Lower leg skin (tissue), 3 donors: ENCODE measurements around the gene RGS9.

ENCODE experiments used
- POLR2A ChIP-seq, 2 donors: fragments of 450-650 bp; IDR thresholded peaks; one replicate each; pipeline ENCODE4 v1.6.1; 2016 to 2017; ENCODE audit warnings: antibody characterized with exemption in 2 of 2, mild to moderate bottlenecking in 1 of 2, moderate library complexity in 1 of 2
- TF ChIP-seq, protein P1 (sequence below), 3 donors: fragments of 450-650 bp; IDR thresholded peaks; one replicate each; pipeline ENCODE4 v1.5.1; 2016; ENCODE audit warnings: antibody characterized with exemption in 3 of 3, mild to moderate bottlenecking in 3 of 3, moderate library complexity in 2 of 3

DNA sequence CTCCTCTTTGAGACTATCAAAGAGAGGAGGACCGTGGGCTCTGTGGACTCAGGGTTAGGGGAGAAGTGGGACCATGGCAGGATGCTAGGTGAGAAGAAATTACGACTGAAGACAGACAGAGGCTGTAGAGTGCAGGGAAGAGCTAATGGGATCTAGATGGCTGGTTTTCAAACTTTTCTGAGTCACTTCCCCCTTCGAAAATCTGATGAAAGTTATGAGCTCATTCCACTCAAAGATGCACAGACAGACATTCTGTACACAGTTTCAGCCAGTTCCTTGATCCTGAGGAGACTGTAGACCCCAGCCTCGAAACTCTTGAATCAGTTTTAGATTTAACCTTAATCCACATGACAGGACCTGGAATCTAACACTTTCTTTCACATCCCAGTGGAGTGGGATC lies 40.7 kb downstream of the RGS9 start:
- TF ChIP-seq, protein P1, sequence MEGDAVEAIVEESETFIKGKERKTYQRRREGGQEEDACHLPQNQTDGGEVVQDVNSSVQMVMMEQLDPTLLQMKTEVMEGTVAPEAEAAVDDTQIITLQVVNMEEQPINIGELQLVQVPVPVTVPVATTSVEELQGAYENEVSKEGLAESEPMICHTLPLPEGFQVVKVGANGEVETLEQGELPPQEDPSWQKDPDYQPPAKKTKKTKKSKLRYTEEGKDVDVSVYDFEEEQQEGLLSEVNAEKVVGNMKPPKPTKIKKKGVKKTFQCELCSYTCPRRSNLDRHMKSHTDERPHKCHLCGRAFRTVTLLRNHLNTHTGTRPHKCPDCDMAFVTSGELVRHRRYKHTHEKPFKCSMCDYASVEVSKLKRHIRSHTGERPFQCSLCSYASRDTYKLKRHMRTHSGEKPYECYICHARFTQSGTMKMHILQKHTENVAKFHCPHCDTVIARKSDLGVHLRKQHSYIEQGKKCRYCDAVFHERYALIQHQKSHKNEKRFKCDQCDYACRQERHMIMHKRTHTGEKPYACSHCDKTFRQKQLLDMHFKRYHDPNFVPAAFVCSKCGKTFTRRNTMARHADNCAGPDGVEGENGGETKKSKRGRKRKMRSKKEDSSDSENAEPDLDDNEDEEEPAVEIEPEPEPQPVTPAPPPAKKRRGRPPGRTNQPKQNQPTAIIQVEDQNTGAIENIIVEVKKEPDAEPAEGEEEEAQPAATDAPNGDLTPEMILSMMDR (IDR thresholded peaks at IDR 0.05) = no peak
- TF ChIP-seq POLR2A (IDR thresholded peaks at IDR 0.05) = no peak
